HG03342 (cell line): ENCODE results near the gene AWAT1.
"Not testable (repeated sequence)": the region's sequence is repeated elsewhere in the genome, so short reads cannot be mapped to it uniquely, and the experiment has no call there.

Experiments
- ATAC-seq: cut with Tn5 transposase; IDR thresholded peaks from one replicate; pipeline ENCODE4 v1.9.1; 2021; ENCODE audit warnings: mild to moderate bottlenecking, moderate library complexity; ENCODE audit not compliant: unreplicated experiment

AWAT1 gene

DNA sequence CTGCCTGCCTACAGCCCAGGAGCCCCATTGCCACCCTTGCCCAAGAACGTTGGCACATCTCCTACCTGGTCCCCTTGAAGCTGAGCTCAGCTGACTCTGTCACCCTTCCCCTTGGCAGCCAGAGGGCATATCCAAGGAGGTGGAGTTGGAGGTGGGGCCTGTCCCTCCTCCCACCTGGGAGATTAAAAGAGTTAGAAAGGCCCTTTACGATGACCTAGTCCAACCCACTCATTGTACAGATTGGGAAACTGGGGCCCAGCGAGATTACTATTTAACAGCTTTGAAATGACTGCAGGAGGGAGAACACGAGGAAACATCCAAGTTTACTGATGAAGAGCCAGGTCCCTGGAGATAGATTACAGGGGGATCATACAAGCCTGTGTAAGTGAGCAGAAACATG is 25.6 kb downstream of the AWAT1 start, which contains the start of gene P2RY4:
TSS of gene P2RY4 (minus strand) at position 101 of the 400 bp plus-strand sequence. CDS start 580 bp downstream, outside the sequence.
- ATAC-seq = no peak

DNA sequence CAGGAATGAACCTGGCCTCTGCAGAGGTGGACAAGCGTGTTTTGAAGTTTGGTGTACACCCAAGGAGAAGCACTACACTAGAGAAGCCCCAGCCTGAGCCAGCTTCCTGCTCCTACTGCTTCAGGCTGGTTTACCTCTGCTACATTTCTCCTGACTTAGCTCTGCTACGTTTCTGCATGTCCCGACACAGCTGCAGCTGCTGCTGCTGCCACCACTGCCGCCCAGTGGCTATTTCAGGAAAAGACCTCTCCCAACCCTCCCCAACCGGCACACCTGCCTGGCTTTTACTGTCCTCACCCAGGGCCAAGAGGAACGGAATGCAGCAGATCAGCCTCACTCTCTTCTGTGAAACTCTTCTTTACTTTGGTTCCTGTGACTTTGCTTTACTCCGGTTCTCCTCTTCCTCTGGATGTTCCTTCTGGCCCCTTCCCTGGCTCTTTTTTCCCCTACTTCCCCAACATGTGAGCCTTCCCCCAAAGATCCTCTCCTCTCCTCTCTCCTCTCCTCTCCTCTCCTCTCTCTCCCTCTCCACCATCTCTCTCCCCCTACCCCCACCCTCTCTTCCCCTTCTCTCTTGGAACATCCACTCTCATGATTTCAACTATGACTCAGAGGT is 28.6 kb downstream of the AWAT1 start:
- ATAC-seq = no peak

DNA sequence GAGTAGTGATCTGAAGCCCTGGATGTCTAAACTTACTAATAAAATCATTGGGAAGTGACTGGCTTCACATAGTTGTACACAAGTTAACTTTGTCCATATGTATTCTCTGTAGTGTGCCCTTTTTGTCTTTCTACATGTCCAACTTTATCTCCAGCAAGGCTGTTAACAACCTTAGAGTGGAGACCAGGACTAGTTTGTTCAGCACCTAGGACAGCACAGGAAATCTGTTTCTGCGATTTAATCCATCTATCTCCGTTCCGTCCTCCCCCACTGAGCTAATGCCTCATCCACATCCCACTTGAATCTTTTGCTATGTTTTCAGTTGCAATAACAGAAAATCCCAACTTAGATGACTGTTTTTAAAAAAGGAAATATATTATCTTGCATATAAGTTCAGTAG is 30.3 kb downstream of the AWAT1 start:
- no peak for ATAC-seq

DNA sequence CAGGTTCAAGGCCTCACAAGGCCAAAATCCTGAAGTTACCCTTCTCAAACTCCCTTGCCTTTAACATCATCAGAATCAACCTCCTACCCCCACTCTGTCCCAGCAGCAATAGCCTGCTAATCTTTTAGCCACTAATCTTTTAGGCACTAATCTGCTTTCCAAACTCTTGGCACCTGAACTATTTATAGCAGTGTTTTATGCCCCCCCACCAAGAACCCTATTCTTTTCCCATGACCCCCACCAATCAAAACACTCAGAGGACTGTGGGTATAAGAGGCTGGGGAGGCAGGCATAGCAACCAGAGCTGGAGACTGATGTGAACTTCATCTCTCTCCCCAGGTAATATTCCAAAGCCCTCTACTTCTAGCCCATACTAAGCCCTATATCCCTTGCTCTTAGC is 33.6 kb downstream of the AWAT1 start, which contains the start of gene ARR3:
TSS of gene ARR3 (plus strand) at position 301 of the 400 bp plus-strand sequence. CDS start 1,052 bp downstream, outside the sequence.
- no peak for ATAC-seq

DNA sequence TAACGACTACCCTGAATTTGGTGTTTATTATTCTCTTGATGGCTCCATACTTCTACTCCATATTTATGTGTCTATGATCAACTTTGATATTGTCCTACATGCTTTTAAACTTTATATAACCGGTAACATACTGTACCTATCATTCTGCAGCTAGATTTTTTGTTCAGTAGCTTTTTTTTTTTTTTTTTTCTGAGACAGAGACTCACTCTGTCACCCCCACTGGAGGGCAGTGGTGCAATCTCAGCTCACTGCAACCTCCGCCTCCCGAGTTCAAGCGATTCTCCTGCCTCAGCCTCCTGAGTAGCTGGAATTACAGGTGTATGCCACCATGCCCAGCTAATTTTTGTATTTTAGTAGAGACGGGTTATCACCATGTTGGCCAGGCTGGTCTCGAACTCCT is 39.6 kb downstream of the AWAT1 start:
- not testable (repeated sequence) for ATAC-seq

DNA sequence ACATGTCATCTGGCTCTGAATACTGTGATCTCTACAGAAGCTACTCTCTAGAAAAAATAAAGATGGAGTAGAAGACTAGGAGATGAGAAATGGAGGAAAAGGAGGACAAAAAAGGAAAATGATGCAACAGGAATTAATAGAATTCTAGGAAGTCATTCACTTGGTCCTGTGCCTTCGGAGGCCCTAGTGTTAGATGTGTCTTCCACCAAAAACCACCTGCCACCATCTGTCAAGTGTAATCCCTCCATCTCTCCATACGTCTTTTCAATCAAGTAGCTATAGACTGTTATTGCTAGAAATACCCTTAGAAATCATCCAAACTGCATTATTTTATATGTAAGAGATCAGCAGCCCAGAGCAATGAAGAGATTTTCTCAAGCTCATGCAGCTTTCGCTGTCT is 44.6 kb downstream of the AWAT1 start:
- no peak for ATAC-seq

DNA sequence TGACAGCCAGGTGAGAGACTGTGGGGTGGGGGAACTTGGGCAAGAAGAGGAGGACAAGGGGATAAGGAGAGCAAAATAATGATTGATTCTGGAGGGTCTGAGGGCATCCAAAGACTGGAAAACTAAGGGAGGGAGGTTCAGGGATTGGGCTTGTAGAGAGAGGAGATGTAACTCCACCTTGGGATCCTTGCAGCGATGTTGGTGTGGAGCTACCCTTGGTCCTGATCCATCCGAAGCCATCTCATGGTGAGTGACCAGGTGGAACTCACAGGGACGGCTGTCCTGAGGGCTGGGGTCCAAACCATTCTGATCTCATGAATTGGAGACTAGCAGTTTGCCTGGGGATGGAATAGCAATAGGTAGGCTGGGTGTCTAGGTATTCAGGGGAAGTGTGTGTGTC is 46.1 kb downstream of the AWAT1 start:
- ATAC-seq = no peak

DNA sequence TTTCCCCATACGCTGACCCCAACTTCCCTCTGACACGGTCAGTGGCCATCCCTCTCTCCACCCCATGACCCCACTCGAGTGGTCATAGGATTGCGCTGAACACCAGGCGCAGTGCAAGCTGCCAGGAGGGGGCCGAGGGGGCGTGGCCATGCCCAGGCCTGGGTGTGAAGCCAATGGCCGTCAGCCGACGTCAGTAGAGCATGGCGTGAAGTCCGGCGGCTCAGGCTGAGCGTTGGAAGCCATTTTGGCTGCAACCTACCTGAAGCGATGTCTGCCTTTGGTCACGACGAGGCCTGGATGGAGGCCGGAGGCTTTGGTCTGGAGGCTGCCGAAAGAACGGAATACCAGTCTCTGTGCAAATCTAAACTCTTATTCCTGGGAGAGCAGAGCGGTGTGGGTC is 47.5 kb downstream of the AWAT1 start, which contains the start of gene RAB41:
TSS of gene RAB41 (plus strand) at position 222 of the 400 bp plus-strand sequence. CDS start at position 268, 46 bp downstream.
- no peak for ATAC-seq

DNA sequence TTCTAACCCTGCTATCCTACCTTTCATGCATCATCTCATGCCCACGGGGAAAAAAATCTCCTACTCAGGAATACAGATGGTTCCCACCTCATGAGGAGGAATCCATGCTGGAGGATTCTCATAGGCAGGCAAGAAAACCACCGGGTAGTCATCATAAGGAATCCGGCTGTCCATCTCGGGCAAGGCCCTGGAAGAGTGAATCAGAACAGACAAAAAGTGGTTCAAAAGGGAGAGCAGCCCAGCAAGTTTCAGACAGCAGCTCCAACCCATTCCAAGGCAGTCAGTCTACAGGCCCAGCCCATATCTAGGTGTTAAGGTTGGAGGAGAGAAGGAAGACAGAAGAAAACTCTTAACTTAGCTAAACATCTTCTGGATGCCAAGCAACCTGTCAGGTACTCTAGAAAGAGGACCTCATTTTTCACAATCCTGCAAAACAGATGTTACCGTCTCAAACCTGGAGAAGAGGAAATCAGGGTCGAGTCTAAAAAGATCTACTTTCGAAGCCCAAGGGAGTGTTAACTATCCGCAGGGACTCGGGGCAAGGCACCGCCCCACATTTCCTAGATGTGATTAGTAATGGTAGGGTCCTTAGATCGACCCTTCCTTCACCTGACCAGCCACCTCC is 54.8 kb downstream of the AWAT1 start:
- ATAC-seq = no peak
